ENCODE results near the gene CELA3B. TPM values are rescaled to one million over a fixed set of nuclear protein-coding genes. Genes with fewer than 3 reads are reported as not detected.

CELA3B gene
- total and polyA plus RNA-seq, 2 of the 13 experiments (the other 11 are each of a cell fraction or from before 2014, with no cell fraction given) = 0.34 TPM; not detected in 1

GRCh38 chr1:21946836-21947587, 29.8 kb upstream of the CELA3B start (continued):
- no peak for TF ChIP-seq HBP1 (CRISPR knock-in tag; IDR thresholded peaks at IDR 0.05; ENCODE audit: low read depth)
- peak; percentile 38; the same call in 1 of the 2 replicates for TF ChIP-seq ZNF598 (CRISPR knock-in tag; IDR thresholded peaks at IDR 0.05; ENCODE audit: borderline replicate concordance)
- TF ChIP-seq GATAD2A (CRISPR knock-in tag; IDR thresholded peaks at IDR 0.05) = peak; percentile 79
- peak; percentile 98 for TF ChIP-seq ETV5 (CRISPR knock-in tag; IDR thresholded peaks at IDR 0.05; ENCODE audit: borderline replicate concordance)
- no peak for TF ChIP-seq ZNF383 (CRISPR knock-in tag; IDR thresholded peaks at IDR 0.05; ENCODE audit: borderline replicate concordance)
- no peak; the same call in 1 of the 2 replicates for TF ChIP-seq KDM6A (CRISPR knock-in tag; IDR thresholded peaks at IDR 0.05; ENCODE audit: low read depth)
- TF ChIP-seq ZNF329 (CRISPR knock-in tag; IDR thresholded peaks at IDR 0.05; ENCODE audit: low read depth) = no peak
- no peak for TF ChIP-seq FOXP1 (IDR thresholded peaks at IDR 0.05)
- peak; percentile 96 for TF ChIP-seq FOXP1 (CRISPR knock-in tag; IDR thresholded peaks at IDR 0.05)
- peak; percentile 83; the same call in 1 of the 2 replicates for TF ChIP-seq ZNF816 (CRISPR knock-in tag; IDR thresholded peaks at IDR 0.05; ENCODE audit: borderline replicate concordance)
- TF ChIP-seq PAXIP1 (CRISPR knock-in tag; conservative IDR thresholded peaks at IDR 0.05) = peak; percentile 86
- 0 out of 2 replicates have a peak, but pooled peaks have one; percentile 28 for TF ChIP-seq UBTF (CRISPR knock-in tag; IDR thresholded peaks at IDR 0.05)
- no peak for TF ChIP-seq RFX1 (IDR thresholded peaks at IDR 0.05)
- TF ChIP-seq NFATC3 (CRISPR knock-in tag; IDR thresholded peaks at IDR 0.05) = no peak
- TF ChIP-seq SOX6 (IDR thresholded peaks at IDR 0.05) = no peak
- TF ChIP-seq SOX6 (CRISPR knock-in tag; IDR thresholded peaks at IDR 0.05) = peak; percentile 90
- peak; percentile 27 for TF ChIP-seq STAG1 (CRISPR knock-in tag; IDR thresholded peaks at IDR 0.05)
- TF ChIP-seq NFKBIZ (CRISPR knock-in tag; IDR thresholded peaks at IDR 0.05) = 0 out of 2 replicates have a peak, but pooled peaks have one; percentile 48
- TF ChIP-seq SP1 (IDR thresholded peaks at IDR 0.05) = no peak
- TF ChIP-seq SP1 (CRISPR knock-in tag; IDR thresholded peaks at IDR 0.05) = no peak
- no peak for TF ChIP-seq TOE1 (CRISPR knock-in tag; IDR thresholded peaks at IDR 0.05)
- no peak for TF ChIP-seq ZBTB2 (CRISPR knock-in tag; IDR thresholded peaks at IDR 0.05; ENCODE audit: low read depth)
- TF ChIP-seq CEBPG (CRISPR knock-in tag; IDR thresholded peaks at IDR 0.05) = no peak; the same call in 1 of the 2 replicates
- TF ChIP-seq SPEN (CRISPR knock-in tag; IDR thresholded peaks at IDR 0.05; ENCODE audit: low read depth) = peak; percentile 73; the same call in 1 of the 2 replicates

Data from HepG2 (cell line).